Caki2 (cell line): ENCODE results near the gene TK1. TPM values are rescaled to one million over a fixed set of nuclear protein-coding genes. Genes with fewer than 3 reads are reported as not detected.

Experiments used
- DNase-seq: peaks from one replicate; pipeline ENCODE4 v3.0.0-alpha.2; 2015; ENCODE audit warnings: low read depth
- in situ Hi-C: cut with HindIII; loops from 2 replicates; pipeline ENCODE4 v1.10.0; 2016; ENCODE audit warnings: low sequenced_read_pairs, low pct_unique_long_range_greater_than_20kb, mixed read lengths
- total RNA-seq: library from RNA; depleted of rRNA; stranded (reverse); fragments of >200 nt; shearing (Covaris generic); gene quantifications from 2 replicates; pipeline ENCODE4 v1.2.3, GENCODE V29; 2014; ENCODE audit warnings: low replicate concordance

The TK1 gene
- total RNA-seq, 1 experiment from 2014 or later: 213 TPM

- in situ Hi-C loops: no loop called here
- DNase-seq: peak; percentile 78
Observed at GRCh38 chr17:78168242-78168902, 18.5 kb downstream of the TK1 start, which contains the start of gene SYNGR2. Gene SYNGR2 (plus strand): TSS chr17:78168581. CDS start chr17:78168617, 36 bp downstream.

GRCh38 chr17:78166416-78166815 is 20.4 kb downstream of the TK1 start:
- in situ Hi-C loops: no loop called here
- no peak for DNase-seq

- DNase-seq: no peak
- in situ Hi-C loops: no loop called here
Observed at GRCh38 chr17:78164748-78165607, 21.9 kb downstream of the TK1 start.

- in situ Hi-C loops: no loop called here
- no peak for DNase-seq
Observed at GRCh38 chr17:78163881-78164747, 22.7 kb downstream of the TK1 start.

GRCh38 chr17:78159575-78160158 is 27.2 kb downstream of the TK1 start:
- DNase-seq: no peak
- in situ Hi-C loops: no loop called here

GRCh38 chr17:78154903-78155811 is 31.7 kb downstream of the TK1 start:
- no peak for DNase-seq
- in situ Hi-C loops: no loop called here

- DNase-seq: peak; percentile 75
- in situ Hi-C loops: no loop called here
Observed at GRCh38 chr17:78151514-78152008, 35.3 kb downstream of the TK1 start.

GRCh38 chr17:78148286-78149016 is 38.4 kb downstream of the TK1 start:
- in situ Hi-C loops: no loop called here
- DNase-seq: no peak

- DNase-seq: no peak
- in situ Hi-C loops: no loop called here
Observed at GRCh38 chr17:78147315-78147998, 39.4 kb downstream of the TK1 start.

- in situ Hi-C loops: no loop called here
- no peak for DNase-seq
Observed at GRCh38 chr17:78146881-78147280, 40.0 kb downstream of the TK1 start.

- in situ Hi-C loops: no loop called here
- no peak for DNase-seq
Observed at GRCh38 chr17:78146471-78146869, 40.4 kb downstream of the TK1 start.

- peak; percentile 53 for DNase-seq
- in situ Hi-C loops: no loop called here
Observed at GRCh38 chr17:78144736-78145641, 41.9 kb downstream of the TK1 start.

- in situ Hi-C loops: no loop called here
- DNase-seq: peak; percentile 74
Observed at GRCh38 chr17:78144147-78144719, 42.6 kb downstream of the TK1 start.

GRCh38 chr17:78143214-78144146 is 43.4 kb downstream of the TK1 start:
- DNase-seq: no peak
- in situ Hi-C loops: no loop called here
